H1 (cell line): ENCODE measurements around the gene MRPL9. TPM values are rescaled to one million over a fixed set of nuclear protein-coding genes. Genes with fewer than 3 reads are reported as not detected.

Experiments
- polyA plus RNA-seq, 7 experiments: library from polyadenylated mRNA; depleted of rRNA in 3 of 7; stranded (reverse) in 5 of 7; unstranded in 2 of 7; fragments of >200 nt in 5 of 7; fragments of 200-250 nt in 2 of 7; gene quantifications; 1 replicate in 5 of 7; 2 replicates in 1 of 7; 4 replicates in 1 of 7; pipeline versions ENCODE4 v1.2.1 to v1.2.3, GENCODE V29; 2011 to 2013; ENCODE audit warnings: missing spikeins in 2 of 7, mixed read lengths in 2 of 7
- small RNA-seq: library from polyadenylated mRNA; stranded (forward); fragments of <200 nt; extraction: miRNeasy Mini kit (QIAGEN cat#:217004); gene quantifications from one replicate; pipeline ENCODE3, GENCODE V24; 2013; ENCODE audit not compliant: insufficient read depth
- total RNA-seq: library from RNA; stranded (reverse); fragmentation: NEBNext Ultra II Directional; extraction: Animal tissue kit (Norgen Biotek cat#: 25700); gene quantifications from 2 replicates; pipeline ENCODE4 v1.2.1, GENCODE V29; 2021

Gene MRPL9
- total and polyA plus RNA-seq, 2 of the 8 experiments (the other 6 are each of a cell fraction or from before 2014, with no cell fraction given): 74.9 to 113 TPM

Small RNA genes within 50 kb of the gene (small RNA-seq; reads per million reads assigned to genes)
- gene RNU6-662P: not detected

Other genes starting within 250 kb of the MRPL9 start
- 10.1 and 10.4 TPM in 2 replicates for gene TUFT1, start 223.2 kb downstream of the MRPL9 start, total RNA-seq
- 6.6 and 7.3 TPM in 2 replicates for gene TUFT1, start 223.2 kb downstream of the MRPL9 start, polyA plus RNA-seq (2011; rRNA removed)
- gene SNX27, start 151.4 kb downstream of the MRPL9 start, total RNA-seq: 61.2 and 65.4 TPM in 2 replicates
- gene SNX27, start 151.4 kb downstream of the MRPL9 start, polyA plus RNA-seq (2011; rRNA removed): 15.6 and 23.4 TPM in 2 replicates
- gene CELF3, start 46.7 kb downstream of the MRPL9 start, total RNA-seq: 0.34 and 0.65 TPM in 2 replicates
- 1.2 and 1.3 TPM in 2 replicates for gene CELF3, start 46.7 kb downstream of the MRPL9 start, polyA plus RNA-seq (2011; rRNA removed)
- not detected in 2 replicates for gene RIIAD1, start 42.0 kb downstream of the MRPL9 start, total RNA-seq
- gene RIIAD1, start 42.0 kb downstream of the MRPL9 start, polyA plus RNA-seq (2011; rRNA removed): not detected in 2 replicates
- 23.8 and 26.1 TPM in 2 replicates for gene TDRKH, start 27.0 kb upstream of the MRPL9 start, total RNA-seq
- 7.7 and 9.9 TPM in 2 replicates for gene TDRKH, start 27.0 kb upstream of the MRPL9 start, polyA plus RNA-seq (2011; rRNA removed)
- not detected in 2 replicates for gene LINGO4, start 41.9 kb upstream of the MRPL9 start, total RNA-seq
- gene LINGO4, start 41.9 kb upstream of the MRPL9 start, polyA plus RNA-seq (2011; rRNA removed): 0.03 TPM in 1 of 2 replicates, not detected in the other
- 0.52 and 0.54 TPM in 2 replicates for gene RORC, start 68.3 kb upstream of the MRPL9 start, total RNA-seq
- 0.44 and 0.52 TPM in 2 replicates for gene RORC, start 68.3 kb upstream of the MRPL9 start, polyA plus RNA-seq (2011; rRNA removed)
- gene C2CD4D, start 76.3 kb upstream of the MRPL9 start, total RNA-seq: 0.54 and 0.71 TPM in 2 replicates
- gene C2CD4D, start 76.3 kb upstream of the MRPL9 start, polyA plus RNA-seq (2011; rRNA removed): 0.41 and 0.60 TPM in 2 replicates
- gene THEM5, start 90.2 kb upstream of the MRPL9 start, total RNA-seq: not detected in 2 replicates
- not detected in 2 replicates for gene THEM5, start 90.2 kb upstream of the MRPL9 start, polyA plus RNA-seq (2011; rRNA removed)
- 8.6 and 11.2 TPM in 2 replicates for gene THEM4, start 146.0 kb upstream of the MRPL9 start, total RNA-seq
- gene THEM4, start 146.0 kb upstream of the MRPL9 start, polyA plus RNA-seq (2011; rRNA removed): 5.6 and 9.9 TPM in 2 replicates
- 231 and 233 TPM in 2 replicates for gene S100A10, start 230.4 kb upstream of the MRPL9 start, total RNA-seq
- 13.7 and 23.9 TPM in 2 replicates for gene S100A10, start 230.4 kb upstream of the MRPL9 start, polyA plus RNA-seq (2011; rRNA removed)